Gastrocnemius medialis (tissue), 4 donors: Measurements from ENCODE around the gene ZFP36L2.

ENCODE experiments used
- CTCF ChIP-seq, 5 experiments: fragments of 450-650 bp in 3 of 5; fragments of 200-600 bp in 2 of 5; sonication (generic) in 2 of 5; IDR thresholded peaks in 4 of 5; conservative IDR thresholded peaks in 1 of 5; 1 replicate in 4 of 5; 2 replicates in 1 of 5; pipeline ENCODE4 v1.5.1; 2016 to 2019; ENCODE audit warnings: antibody characterized with exemption in 5 of 5, mild to moderate bottlenecking in 3 of 5, moderate library complexity in 3 of 5
- POLR2A ChIP-seq, 2 donors: fragments of 450-650 bp; IDR thresholded peaks; one replicate each; pipeline ENCODE4 v1.6.1; 2017; ENCODE audit warnings: antibody characterized with exemption in 2 of 2, mild to moderate bottlenecking in 2 of 2, moderate library complexity in 2 of 2

GRCh38 chr2:43218155-43218701 is 8.2 kb downstream of the ZFP36L2 start:
- TF ChIP-seq CTCF (IDR thresholded peaks at IDR 0.05 in 4 of 5, conservative IDR thresholded peaks at IDR 0.05 in 1 of 5) (peak in 1 of 5 experiments; percentile 7), POLR2A (IDR thresholded peaks at IDR 0.05) (no peak)
